WTC11 (cell line): ENCODE results near the gene RNF40. TPM values are rescaled to one million over a fixed set of nuclear protein-coding genes. Genes with fewer than 3 reads are reported as not detected.

ENCODE experiments used
- ATAC-seq: fragments of 200-7000 bp; cut with Tn5 transposase; 2 replicates; pipeline ENCODE4 v1.10.0; 2021; ENCODE audit warnings: mild to moderate bottlenecking, moderate library complexity
- CTCF ChIA-PET: fragments of 300-600 bp; sonication (Branson Sonifier 250); formaldehyde crosslinking; loops from one replicate; lab custom pipeline; 2021; ENCODE audit warnings: antibody characterized with exemption; lab: Charles Lee
- POLR2A ChIA-PET: fragments of 350-600 bp; sonication (Branson Sonifier 250); formaldehyde crosslinking; loops from one replicate; lab custom pipeline; 2021; ENCODE audit warnings: antibody characterized with exemption; lab: Charles Lee
- DNase-seq: peaks from one replicate; pipeline ENCODE4 v3.0.0; 2021; ENCODE audit warnings: low spot score
- H3K27ac Mint-ChIP-seq: 2 replicates; pipeline ENCODE4 v1.8.0; 2021; ENCODE audit warnings: mixed read lengths
- H3K27me3 Mint-ChIP-seq: 2 replicates; pipeline ENCODE4 v1.8.0; 2021; ENCODE audit warnings: low read depth, mild to moderate bottlenecking, moderate library complexity, mixed read lengths
- H3K36me3 Mint-ChIP-seq: 2 replicates; pipeline ENCODE4 v1.8.0; 2021; ENCODE audit warnings: mixed read lengths
- H3K4me1 Mint-ChIP-seq: 2 replicates; pipeline ENCODE4 v1.8.0; 2022; ENCODE audit warnings: mixed read lengths
- H3K4me3 Mint-ChIP-seq: 2 replicates; pipeline ENCODE4 v1.8.0; 2021; ENCODE audit warnings: mild to moderate bottlenecking, moderate library complexity, mixed read lengths
- H3K9me3 Mint-ChIP-seq: 2 replicates; pipeline ENCODE4 v1.8.0; 2021; ENCODE audit warnings: mixed read lengths
- ARID4B ChIP-seq: sonication (generic); formaldehyde crosslinking; IDR thresholded peaks from 2 replicates; pipeline ENCODE4 v1.8.0; 2023; ENCODE audit warnings: missing genetic modification reagents, mild to moderate bottlenecking, borderline replicate concordance
- ATF3 ChIP-seq: sonication (generic); formaldehyde crosslinking; conservative IDR thresholded peaks from 2 replicates; pipeline ENCODE4 v1.8.1; 2022; ENCODE audit warnings: mild to moderate bottlenecking, missing genetic modification reagents
- CREB1 ChIP-seq: sonication (generic); formaldehyde crosslinking; IDR thresholded peaks from 2 replicates; pipeline ENCODE4 v1.8.0; 2023; ENCODE audit warnings: mild to moderate bottlenecking, missing genetic modification reagents
- CREM ChIP-seq: sonication (generic); formaldehyde crosslinking; IDR thresholded peaks from 2 replicates; pipeline ENCODE4 v1.8.1; 2022; ENCODE audit warnings: mild to moderate bottlenecking, missing genetic modification reagents, moderate library complexity
- EMX1 ChIP-seq: fragments of 250-450 bp; sonication (Bioruptor Pico); IDR thresholded peaks from 2 replicates; pipeline ENCODE4 v1.8.0; 2021; ENCODE audit warnings: mild to moderate bottlenecking
- FOXK1 ChIP-seq: sonication (generic); formaldehyde crosslinking; IDR thresholded peaks from 2 replicates; pipeline ENCODE4 v1.8.0; 2022; ENCODE audit warnings: mild to moderate bottlenecking, moderate library complexity, missing genetic modification reagents
- FOXP4 ChIP-seq: sonication (generic); formaldehyde crosslinking; IDR thresholded peaks from 2 replicates; pipeline ENCODE4 v1.8.0; 2022; ENCODE audit warnings: mild to moderate bottlenecking, missing genetic modification reagents
- GRHL2 ChIP-seq: fragments of 250-450 bp; sonication (Bioruptor Pico); IDR thresholded peaks from 2 replicates; pipeline ENCODE4 v1.8.0; 2022; ENCODE audit warnings: mild to moderate bottlenecking, moderate library complexity; ENCODE audit not compliant: insufficient replicate concordance, severe bottlenecking
- HMGXB4 ChIP-seq: sonication (generic); formaldehyde crosslinking; IDR thresholded peaks from 2 replicates; pipeline ENCODE4 v1.8.1; 2023; ENCODE audit warnings: mild to moderate bottlenecking, moderate library complexity, missing genetic modification reagents
- NFE2L1 ChIP-seq: sonication (generic); formaldehyde crosslinking; IDR thresholded peaks from 2 replicates; pipeline ENCODE4 v1.8.1; 2023; ENCODE audit warnings: missing genetic modification reagents
- PRDM15 ChIP-seq: sonication (generic); formaldehyde crosslinking; IDR thresholded peaks from 2 replicates; pipeline ENCODE4 v1.8.0; 2022; ENCODE audit warnings: missing genetic modification reagents
- SMAD3 ChIP-seq: sonication (generic); formaldehyde crosslinking; IDR thresholded peaks from 2 replicates; pipeline ENCODE4 v1.8.0; 2022; ENCODE audit warnings: missing genetic modification reagents, mild to moderate bottlenecking, borderline replicate concordance
- ZBTB43 ChIP-seq: sonication (generic); formaldehyde crosslinking; IDR thresholded peaks from 2 replicates; pipeline ENCODE4 v1.8.1; 2023; ENCODE audit warnings: mild to moderate bottlenecking, missing genetic modification reagents
- ZNF423 ChIP-seq: fragments of 250-450 bp; sonication (Bioruptor Pico); IDR thresholded peaks from 2 replicates; pipeline ENCODE4 v2.1.2; 2022; ENCODE audit warnings: mild to moderate bottlenecking, moderate library complexity
- ZNF532 ChIP-seq: fragments of 250-450 bp; sonication (Bioruptor Pico); IDR thresholded peaks from 2 replicates; pipeline ENCODE4 v1.9.0; 2021; ENCODE audit warnings: mild to moderate bottlenecking, borderline replicate concordance
- total RNA-seq: library from RNA; stranded (reverse); gene quantifications from 3 replicates; pipeline ENCODE4 v1.2.3, GENCODE V29; 2021

Gene RNF40
- total RNA-seq, 1 experiment from 2014 or later: 77.1 TPM

GRCh38 chr16:30805370-30806169 lies 43.4 kb downstream of the RNF40 start (continued):
- TF ChIP-seq NFE2L1 (CRISPR knock-in tag): 0 out of 2 replicates have a peak, but pooled peaks have one; percentile 48
- TF ChIP-seq PRDM15 (CRISPR knock-in tag): peak; percentile 90
- TF ChIP-seq ZNF532: no peak
- peak; percentile 60; the same call in 1 of the 2 replicates for TF ChIP-seq FOXP4 (CRISPR knock-in tag)
- peak; percentile 41; the same call in 1 of the 2 replicates for TF ChIP-seq CREM (CRISPR knock-in tag)
- no peak for TF ChIP-seq EMX1
- no peak for TF ChIP-seq GRHL2 (CRISPR knock-in tag)
- TF ChIP-seq CREB1 (CRISPR knock-in tag): no peak
- peak; percentile 75; the same call in 1 of the 2 replicates for TF ChIP-seq FOXK1 (CRISPR knock-in tag)

GRCh38 chr16:30808146-30808545 lies 46.0 kb downstream of the RNF40 start:
- CTCF ChIA-PET: interaction anchor here (0.7 to 3.5 kb wide), 3 partner anchors 23 to 37 kb away, joined by 3 to 25 read pairs (median 4); no protein-coding TSS in a partner anchor
- TF ChIP-seq ZNF423: no peak
- TF ChIP-seq HMGXB4 (CRISPR knock-in tag): no peak
- no peak for TF ChIP-seq SMAD3 (CRISPR knock-in tag)
- TF ChIP-seq ARID4B (CRISPR knock-in tag): no peak
- TF ChIP-seq ZBTB43 (CRISPR knock-in tag): no peak
- no peak for TF ChIP-seq ATF3

More at GRCh38 chr16:30808146-30808545, 46.0 kb downstream of the RNF40 start:
- POLR2A ChIA-PET: no interaction called here
- Mint-ChIP-seq H3K27ac (no peak overlapping the region), H3K4me1 (peaks cover 14% of the 10 kb centered on the region), H3K36me3 (no peaks in the 10 kb centered on the region), H3K27me3 (peaks cover 83% of the 10 kb centered on the region), H3K9me3 (no peaks in the 10 kb centered on the region), H3K4me3 (no peak overlapping the region)
- DNase-seq: no peak
- ATAC-seq: no peak
